Measurements from ENCODE around the gene TXN.
A peak's percentile ranks its signal among the peaks of the same experiment; 100 is the strongest.

TXN gene

GRCh38 chr9:110256380-110257096, at the start of gene TXN:
Gene TXN, minus strand, starts transcription at chr9:110256507. Its CDS starts 72 bp downstream, at chr9:110256435.
- DNase-seq = peak; percentile 99
- TF ChIP-seq GATA1 (IDR thresholded peaks at IDR 0.05; ENCODE audit: low read depth, low read length) (no peak), POLR2A (IDR thresholded peaks at IDR 0.05; ENCODE audit: low read length) (peak; percentile 92)

- DNase-seq = peak in 1 of 2 experiments; percentile 21
- TF ChIP-seq GATA1 (IDR thresholded peaks at IDR 0.05; ENCODE audit: low read depth, low read length) (no peak), POLR2A (IDR thresholded peaks at IDR 0.05; ENCODE audit: low read length) (no peak)
Observed at GRCh38 chr9:110303133-110303532, 46.8 kb upstream of the TXN start.

GRCh38 chr9:110298043-110298605, 41.8 kb upstream of the TXN start:
- DNase-seq = no peak
- TF ChIP-seq POLR2A (IDR thresholded peaks at IDR 0.05; ENCODE audit: low read length) (no peak), GATA1 (IDR thresholded peaks at IDR 0.05; ENCODE audit: low read depth, low read length) (no peak)

- DNase-seq = no peak
- TF ChIP-seq POLR2A (IDR thresholded peaks at IDR 0.05; ENCODE audit: low read length) (no peak), GATA1 (IDR thresholded peaks at IDR 0.05; ENCODE audit: low read depth, low read length) (no peak)
Observed at GRCh38 chr9:110293248-110293647, 36.9 kb upstream of the TXN start.

- no peak for DNase-seq
- TF ChIP-seq GATA1 (IDR thresholded peaks at IDR 0.05; ENCODE audit: low read depth, low read length) = no peak
- TF ChIP-seq POLR2A (IDR thresholded peaks at IDR 0.05; ENCODE audit: low read length) = no peak
Observed at GRCh38 chr9:110291921-110292557, 35.7 kb upstream of the TXN start.

- TF ChIP-seq POLR2A (IDR thresholded peaks at IDR 0.05; ENCODE audit: low read length) (no peak), GATA1 (IDR thresholded peaks at IDR 0.05; ENCODE audit: low read depth, low read length) (no peak)
- DNase-seq = no peak
Observed at GRCh38 chr9:110290001-110290400, 33.7 kb upstream of the TXN start.

GRCh38 chr9:110288503-110288902, 32.2 kb upstream of the TXN start:
- no peak for DNase-seq
- TF ChIP-seq GATA1 (IDR thresholded peaks at IDR 0.05; ENCODE audit: low read depth, low read length) (no peak), POLR2A (IDR thresholded peaks at IDR 0.05; ENCODE audit: low read length) (no peak)

GRCh38 chr9:110287289-110287680, 31.0 kb upstream of the TXN start:
- TF ChIP-seq POLR2A (IDR thresholded peaks at IDR 0.05; ENCODE audit: low read length) = no peak
- no peak for TF ChIP-seq GATA1 (IDR thresholded peaks at IDR 0.05; ENCODE audit: low read depth, low read length)
- DNase-seq = no peak

- DNase-seq = no peak
- no peak for TF ChIP-seq POLR2A (IDR thresholded peaks at IDR 0.05; ENCODE audit: low read length)
- no peak for TF ChIP-seq GATA1 (IDR thresholded peaks at IDR 0.05; ENCODE audit: low read depth, low read length)
Observed at GRCh38 chr9:110284211-110284844, 28.0 kb upstream of the TXN start.

- DNase-seq = no peak
- TF ChIP-seq POLR2A (IDR thresholded peaks at IDR 0.05; ENCODE audit: low read length) (no peak), GATA1 (IDR thresholded peaks at IDR 0.05; ENCODE audit: low read depth, low read length) (no peak)
Observed at GRCh38 chr9:110283751-110284150, 27.4 kb upstream of the TXN start.

- DNase-seq = no peak
- TF ChIP-seq GATA1 (IDR thresholded peaks at IDR 0.05; ENCODE audit: low read depth, low read length) (no peak), POLR2A (IDR thresholded peaks at IDR 0.05; ENCODE audit: low read length) (no peak)
Observed at GRCh38 chr9:110282739-110283081, 26.4 kb upstream of the TXN start.

GRCh38 chr9:110282018-110282738, 25.9 kb upstream of the TXN start:
- DNase-seq = no peak
- TF ChIP-seq GATA1 (IDR thresholded peaks at IDR 0.05; ENCODE audit: low read depth, low read length) = no peak
- TF ChIP-seq POLR2A (IDR thresholded peaks at IDR 0.05; ENCODE audit: low read length) = no peak

GRCh38 chr9:110278080-110278707, 21.9 kb upstream of the TXN start:
- no peak for DNase-seq
- TF ChIP-seq GATA1 (IDR thresholded peaks at IDR 0.05; ENCODE audit: low read depth, low read length) (no peak), POLR2A (IDR thresholded peaks at IDR 0.05; ENCODE audit: low read length) (no peak)
